ENCODE data around the gene UCK1.

UCK1 gene

DNA sequence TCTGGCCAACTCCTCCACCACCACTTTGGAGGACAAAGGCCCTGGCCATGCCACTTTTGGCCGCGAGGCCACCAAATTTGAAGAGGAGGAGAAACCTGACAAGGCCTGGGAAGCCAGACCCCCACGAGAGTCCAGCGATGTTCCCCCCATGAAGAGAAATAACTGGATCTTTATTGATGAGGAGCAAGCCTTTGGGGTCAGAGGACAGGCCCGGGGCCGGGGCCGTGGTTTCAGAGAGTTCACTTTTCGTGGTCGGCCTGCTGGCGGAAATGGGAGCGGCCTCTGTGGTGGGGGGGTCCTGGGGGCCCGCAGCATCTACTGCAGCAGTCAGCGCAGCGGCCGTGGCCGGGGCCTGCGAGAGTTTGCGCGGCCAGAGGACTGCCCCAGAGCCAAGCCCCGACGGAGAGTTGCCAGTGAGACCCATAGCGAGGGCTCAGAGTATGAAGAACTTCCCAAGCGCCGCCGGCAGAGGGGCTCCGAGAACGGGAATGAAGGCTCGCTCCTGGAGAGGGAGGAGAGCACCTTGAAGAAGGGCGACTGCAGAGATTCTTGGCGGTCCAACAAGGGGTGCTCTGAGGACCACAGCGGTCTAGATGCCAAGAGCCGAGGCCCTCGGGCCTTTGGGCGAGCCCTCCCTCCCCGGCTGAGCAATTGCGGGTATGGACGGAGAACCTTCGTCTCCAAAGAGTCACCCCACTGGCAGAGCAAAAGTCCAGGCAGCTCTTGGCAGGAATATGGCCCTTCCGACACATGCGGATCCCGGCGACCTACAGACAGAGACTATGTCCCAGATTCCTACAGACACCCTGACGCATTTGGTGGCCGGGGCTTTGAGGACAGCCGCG lies 55.7 kb downstream of the UCK1 start:
- DNase-seq = no peak

DNA sequence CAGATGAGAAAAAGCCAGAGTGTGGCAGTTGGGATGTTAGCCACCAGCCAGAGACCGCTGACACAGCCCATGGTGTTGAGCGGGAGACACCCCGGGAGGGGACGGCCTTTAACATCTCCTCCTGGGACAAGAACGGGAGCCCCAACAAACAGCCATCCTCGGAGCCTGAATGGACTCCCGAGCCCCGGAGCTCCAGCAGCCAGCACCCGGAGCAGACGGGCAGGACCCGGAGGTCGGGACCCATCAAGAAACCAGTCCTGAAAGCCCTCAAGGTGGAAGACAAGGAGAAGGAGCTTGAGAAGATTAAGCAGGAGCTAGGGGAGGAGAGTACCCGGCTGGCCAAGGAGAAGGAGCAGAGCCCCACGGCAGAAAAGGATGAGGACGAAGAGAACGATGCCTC lies 56.4 kb downstream of the UCK1 start:
- no peak for DNase-seq

DNA sequence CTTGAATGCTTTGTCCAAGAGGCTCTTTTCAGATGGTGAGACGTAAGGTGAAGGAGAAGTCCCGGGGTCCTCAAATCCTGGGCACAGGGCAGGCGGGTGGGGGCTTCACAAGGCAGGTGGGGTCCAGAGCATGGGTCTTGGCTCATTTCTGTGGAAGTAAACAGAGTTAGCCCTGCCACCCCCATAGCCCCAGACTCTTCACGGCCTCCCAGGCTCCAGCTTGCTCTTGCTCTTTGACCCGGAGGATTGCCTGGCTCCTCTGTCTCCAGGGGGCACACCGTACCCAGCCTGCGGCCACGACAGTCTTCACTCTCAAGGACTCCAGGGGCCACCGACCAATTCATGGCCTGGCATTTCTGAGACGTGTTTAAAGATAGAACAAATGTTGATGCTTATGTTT lies 57.2 kb downstream of the UCK1 start:
- no peak for DNase-seq
